ENCODE data around the gene SMIM13.

SMIM13 gene

DNA sequence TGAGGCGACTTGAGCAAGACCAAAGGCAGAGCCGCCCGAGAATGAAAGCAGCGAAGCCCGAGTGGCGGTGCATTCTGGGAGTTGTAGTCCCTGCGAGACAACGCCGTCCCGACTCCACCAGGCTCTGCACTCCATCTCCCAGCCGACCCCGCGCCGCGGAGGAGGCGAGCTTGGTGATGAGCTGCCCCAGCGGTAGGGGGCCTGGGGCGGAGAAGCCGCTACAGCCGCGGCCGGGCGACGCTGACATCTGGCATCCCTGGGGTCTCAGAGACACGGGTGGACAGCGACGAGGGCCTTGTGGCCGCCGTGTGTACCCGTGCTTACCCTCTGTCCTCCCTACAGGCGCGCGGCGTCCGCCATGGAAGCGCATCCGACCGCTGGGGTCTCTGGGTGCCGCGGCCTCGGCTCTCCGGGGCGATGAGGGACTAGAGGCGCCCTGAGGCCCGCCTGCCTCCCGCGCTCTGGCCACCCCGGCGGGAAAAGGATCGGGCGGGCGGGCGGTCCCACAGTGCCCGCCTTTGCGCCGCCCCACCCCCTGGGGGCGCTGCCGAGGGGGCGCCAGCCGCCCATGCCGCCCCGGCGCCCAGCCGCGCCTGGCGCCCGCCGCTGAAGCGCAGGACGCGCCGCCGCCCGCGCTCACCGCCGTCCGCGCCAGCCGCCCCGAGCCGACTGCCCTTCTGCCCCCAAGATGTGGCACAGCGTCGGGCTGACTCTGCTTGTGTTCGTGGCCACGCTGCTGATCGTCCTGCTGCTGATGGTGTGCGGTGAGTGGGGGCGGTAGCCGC lies at the start of gene SMIM13:
Gene SMIM13 (plus strand): TSS at position 209 of the 785 bp plus-strand sequence. CDS start 480 bp downstream, at position 689.
- DNase-seq, result peak; percentile 89

DNA sequence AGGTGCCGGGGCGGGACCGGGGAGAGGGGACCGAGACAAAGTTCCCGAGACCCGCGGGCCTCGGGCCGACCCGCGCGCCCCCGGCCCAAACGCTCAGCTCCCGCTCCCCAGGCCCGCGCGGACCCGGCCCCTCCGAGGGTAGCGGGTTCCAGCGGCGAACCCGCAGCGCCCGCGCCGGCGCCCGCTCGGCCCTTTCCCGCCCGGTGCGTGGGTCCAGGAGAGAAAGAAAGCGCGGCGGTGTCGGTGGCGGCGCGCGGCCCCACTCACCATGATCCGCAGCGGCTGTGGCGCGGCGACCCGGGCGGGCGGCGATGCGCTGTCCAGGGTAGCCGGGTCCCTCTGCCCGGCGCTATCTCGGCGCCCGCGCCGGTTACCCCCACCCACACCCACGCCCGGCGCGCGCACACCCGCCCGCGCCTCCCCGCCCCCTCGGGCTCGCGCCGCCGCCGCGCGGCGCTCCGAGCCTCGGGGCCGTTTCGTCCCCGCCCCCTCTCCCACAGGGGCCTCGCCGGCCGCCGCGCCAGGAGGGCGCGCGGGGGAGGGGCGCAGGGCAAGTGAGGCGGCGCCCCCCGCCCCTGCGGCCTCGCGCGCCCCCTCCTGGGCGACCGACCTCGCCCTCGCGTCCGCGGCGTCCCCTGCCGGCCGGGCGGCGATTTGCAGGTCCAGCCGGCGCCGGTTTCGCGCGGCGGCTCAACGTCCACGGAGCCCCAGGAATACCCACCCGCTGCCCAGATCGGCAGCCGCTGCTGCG lies 49.5 kb upstream of the SMIM13 start, which contains the start of gene ELOVL2:
Gene ELOVL2 (minus strand): TSS at position 345 of the 751 bp plus-strand sequence. CDS start 75 bp downstream, at position 270.
- DNase-seq, result no peak

DNA sequence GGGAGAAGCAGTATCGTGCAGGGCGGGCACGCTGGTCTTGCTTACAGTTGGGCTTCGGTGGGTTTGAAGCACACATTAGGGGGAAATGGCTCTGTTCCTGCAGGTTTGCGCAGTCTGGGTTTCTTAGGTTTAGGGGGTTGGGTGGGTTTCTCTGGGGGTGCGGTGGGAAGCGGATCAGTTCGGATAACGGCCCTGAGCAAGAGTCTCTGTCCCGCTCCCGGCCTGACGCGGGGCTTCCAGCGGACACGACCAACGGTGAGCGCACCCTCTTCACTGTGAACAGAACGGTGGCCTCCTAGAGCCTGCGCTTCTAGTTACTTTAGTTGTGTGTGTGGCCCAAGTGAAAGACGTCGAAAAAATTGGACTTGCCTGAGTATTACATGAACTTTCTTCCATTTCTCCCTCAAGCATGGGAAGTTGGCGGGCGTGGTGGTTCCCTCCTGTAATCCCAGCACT lies 48.9 kb upstream of the SMIM13 start:
- no peak for DNase-seq

DNA sequence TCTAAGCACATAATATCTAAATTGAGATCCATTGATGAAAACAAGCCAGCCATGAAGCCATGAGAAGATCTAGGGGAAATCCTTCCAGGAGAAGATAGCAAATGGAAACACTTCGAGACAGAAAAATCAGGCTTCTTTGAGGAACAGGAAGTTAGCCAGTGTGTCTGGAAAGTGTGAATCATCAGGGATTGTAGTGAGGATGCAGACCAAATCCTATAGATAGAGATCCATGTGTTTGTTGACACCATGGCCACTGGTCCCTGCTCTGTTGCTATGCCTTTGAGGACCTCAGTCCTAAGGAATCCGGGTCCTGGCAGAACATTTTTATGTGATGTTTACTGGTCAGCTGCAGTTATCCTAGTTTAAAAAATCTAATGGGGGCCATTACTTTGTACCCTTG lies 42.9 kb upstream of the SMIM13 start:
- no peak for DNase-seq

DNA sequence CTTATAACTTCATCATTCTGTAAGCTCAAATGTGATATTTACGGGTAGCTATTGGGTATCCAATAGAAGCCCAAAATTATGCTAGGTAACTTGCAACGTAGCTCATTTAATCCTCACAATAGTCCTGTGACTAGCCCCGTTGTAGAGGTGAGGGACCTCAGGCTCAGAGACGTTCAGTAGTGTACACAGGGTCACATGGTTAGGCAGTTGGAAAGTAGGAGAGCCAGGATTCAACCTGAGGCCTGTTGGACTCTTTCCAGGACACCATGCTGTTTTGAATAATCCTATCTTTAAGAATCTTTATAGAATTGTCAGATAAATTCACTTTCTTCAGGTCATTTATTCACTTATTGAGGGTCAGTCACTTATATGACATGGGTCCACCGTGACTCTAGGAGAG lies 40.3 kb upstream of the SMIM13 start:
- DNase-seq, result no peak

DNA sequence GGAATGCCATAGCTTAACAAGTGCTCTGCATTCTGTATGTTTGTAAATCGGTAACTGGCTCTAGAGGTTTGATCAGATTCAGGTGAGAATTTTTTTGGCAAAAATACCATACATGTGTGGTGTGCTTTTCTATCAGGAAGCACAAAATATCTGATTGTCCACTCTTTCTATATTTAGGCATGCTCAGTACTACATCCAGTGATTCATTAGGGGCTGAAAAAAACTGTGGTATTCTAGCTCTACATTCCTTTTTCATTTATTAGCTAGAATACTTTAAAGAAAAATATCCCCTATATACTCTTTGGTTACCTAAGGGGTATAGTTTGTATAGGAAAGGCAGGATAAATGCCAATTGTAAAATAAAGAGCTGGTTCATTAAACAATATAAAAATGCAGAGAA lies 38.9 kb upstream of the SMIM13 start:
- DNase-seq, result no peak

DNA sequence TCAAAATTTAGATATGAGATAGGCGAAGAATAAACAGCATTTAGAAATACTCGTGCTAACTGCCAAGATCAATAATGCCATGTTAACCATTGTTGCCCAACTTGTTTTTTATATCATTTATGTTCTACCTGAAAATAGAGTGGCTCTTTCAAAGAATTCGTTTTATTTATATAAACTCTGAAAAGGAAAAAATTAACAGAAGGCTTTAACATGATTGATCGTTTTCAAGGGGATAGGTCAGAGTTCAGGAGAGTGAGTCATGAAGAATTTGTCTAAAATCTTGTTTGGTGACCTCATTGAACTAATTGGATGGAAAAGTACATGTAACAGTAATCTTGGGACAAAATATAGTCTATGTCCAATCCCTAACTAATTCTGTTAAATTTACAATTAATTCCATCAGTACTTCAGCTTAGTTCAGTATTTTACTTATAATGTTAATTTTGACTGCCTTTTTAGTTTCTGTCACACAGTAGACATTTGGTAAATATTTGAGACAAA lies 38.5 kb upstream of the SMIM13 start:
- no peak for DNase-seq

DNA sequence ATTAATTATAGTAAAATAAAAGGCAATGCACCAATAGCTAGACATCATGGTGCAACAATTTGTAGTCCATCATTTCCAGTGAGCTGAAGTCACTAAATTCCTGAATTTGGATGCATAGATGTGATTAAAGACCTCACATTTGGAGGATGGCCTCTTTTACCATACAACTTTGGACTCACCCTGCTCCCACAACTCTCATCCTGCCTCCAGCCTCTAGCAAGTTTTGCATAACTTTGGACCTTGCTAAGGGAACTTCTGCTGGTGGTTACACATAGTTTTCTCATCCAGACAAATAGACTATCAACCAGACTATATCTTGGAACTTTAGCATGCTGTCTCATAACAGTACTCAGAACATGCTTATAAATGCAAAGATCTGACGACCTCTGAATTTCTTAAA lies 36.8 kb upstream of the SMIM13 start:
- no peak for DNase-seq

DNA sequence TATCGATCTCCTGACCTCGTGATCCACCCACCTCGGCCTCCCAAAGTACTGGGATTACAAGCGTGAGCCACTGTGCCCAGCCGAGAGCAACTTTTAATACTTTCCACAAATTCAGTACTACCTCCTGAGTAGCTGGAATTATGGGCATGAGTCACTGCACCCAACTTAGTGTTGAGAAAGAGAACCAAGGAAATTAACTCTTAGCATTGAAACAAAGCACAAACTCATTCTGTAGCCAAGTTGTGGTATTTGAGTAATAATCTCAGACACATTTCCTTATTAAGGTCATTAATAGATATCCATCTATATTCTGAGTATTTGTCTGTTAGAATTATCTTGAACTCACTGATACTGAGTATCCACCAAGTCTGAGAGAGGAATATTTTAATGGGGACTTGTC lies 35.2 kb upstream of the SMIM13 start:
- DNase-seq, result no peak

DNA sequence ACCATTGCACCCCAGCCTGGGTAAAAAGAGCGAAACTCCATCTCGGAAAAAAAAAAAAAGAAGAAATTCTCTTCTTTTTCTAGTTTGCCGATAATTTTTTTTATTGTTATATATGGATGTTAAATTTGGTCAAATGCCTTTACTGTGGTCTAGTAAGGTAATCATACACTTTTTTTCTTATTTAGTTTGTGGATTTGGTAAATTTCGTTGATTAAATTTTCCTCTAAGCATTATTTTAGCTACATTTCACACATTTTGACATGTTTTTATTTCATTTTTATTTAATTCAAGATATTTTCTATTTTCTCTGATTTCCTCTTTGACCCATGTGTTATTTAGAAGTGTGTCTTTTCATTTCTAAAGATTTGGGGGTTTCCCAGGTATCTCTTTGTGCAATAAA lies 31.6 kb upstream of the SMIM13 start:
- DNase-seq, result no peak

DNA sequence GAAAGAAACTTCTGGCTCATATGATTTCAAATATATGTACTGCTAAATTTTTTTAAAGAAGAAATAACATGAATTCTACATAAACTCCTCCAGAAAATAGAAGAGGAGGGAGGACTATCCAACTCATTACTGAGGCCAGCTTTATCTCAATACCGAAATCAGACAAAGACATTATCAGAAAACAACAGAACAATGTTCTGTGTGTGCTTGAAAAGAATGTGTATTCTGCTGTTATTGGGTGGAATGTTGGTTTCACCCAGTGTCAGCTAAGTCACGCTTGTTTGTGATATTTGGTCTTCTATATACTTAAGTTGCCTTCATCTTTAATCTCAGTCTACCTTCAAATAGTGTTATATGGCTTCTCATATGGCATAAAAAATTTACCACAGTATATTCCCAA lies 30.9 kb upstream of the SMIM13 start:
- no peak for DNase-seq

DNA sequence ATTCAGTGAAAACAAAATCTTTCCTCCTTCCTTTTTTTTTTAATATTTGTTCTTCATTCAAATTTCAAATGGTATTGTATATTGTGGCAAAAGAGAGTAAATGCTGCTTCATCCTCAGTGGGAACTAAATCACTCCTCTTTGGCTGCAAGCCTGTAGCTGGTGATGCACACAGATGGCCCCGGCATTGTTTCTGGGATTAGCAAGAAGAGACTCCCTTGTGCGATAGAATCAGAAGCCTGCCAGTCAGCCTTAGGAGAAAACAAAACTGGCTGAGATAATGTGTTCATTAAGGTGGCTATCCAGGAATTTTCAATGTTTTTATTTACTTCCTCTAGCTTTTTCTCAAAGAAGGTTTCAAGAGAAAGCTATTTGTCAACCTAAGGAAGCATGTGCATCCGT lies 28.8 kb upstream of the SMIM13 start:
- DNase-seq, result no peak

DNA sequence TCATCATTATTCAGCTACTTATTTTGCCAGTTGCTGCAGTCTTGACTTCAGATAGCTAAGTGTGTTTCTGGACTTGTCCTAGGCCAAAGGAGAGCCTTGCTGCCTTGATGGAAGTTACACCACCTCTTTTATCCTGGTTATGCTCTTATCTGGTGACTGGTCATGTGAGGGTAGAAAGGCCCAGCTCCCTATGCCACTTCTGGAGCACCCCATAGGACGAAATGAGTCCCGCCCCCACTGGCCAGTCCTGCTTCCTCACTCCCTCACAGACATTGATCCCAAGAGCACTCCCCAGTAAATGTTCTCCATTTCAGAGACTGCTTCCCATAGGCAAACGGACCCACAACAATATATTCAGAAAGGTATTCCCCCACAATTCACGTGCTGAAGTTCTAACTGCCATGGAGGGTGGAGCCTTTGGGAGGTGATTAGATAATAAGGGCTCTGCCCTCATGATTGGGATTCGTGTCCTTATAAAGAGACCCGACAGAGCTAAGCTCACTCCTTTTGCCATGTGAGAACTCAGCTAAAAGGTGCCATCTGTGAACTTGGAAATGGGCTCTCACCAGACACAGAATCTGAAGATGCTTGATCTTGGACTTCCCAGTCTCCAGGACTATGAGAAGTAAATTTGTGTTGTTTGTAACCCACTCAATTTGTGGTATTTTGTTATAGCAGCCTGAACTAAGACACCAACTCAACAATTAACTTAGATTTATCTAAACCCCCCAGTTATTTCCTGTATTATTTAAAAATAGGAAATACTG lies 28.0 kb upstream of the SMIM13 start:
- DNase-seq, result no peak

DNA sequence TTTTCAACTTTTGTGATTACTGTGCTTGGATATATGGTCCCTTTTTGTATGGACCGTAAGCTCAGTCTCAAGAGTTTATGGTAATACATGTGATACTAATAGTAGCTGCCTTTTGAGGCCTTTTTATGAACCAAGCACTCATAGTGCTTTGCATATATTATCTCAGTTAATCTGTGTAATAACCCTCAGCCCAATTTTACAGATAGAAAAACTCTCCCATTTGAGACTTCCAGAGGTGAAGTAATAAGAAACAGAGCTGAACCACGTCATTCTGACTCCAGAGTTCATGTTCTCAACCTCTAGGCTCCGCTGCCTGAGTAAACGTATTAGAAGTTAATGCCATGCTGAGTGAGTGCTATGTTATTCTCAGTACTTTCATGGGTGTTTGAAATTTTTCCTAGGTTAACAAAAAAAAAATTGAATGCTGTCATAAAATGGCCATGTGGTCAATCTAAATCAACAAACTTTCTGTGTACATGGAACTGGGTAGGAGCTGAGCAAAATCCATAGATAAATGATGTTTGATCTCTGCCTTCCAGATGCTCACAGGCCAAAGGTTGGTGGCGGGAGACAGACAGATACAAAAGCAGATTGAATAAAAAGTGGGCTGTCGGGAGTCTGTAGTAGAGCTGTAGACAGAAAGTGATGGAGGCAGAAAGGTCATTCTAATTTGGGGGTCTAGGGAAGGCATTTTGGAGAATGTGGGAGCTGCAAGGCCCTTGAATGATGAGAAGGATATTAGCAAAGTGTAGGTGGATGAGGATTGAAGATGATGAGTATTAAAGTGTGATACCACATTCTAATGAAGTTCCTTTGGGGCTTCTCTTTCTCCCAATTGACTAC lies 26.9 kb upstream of the SMIM13 start:
- DNase-seq, result no peak

DNA sequence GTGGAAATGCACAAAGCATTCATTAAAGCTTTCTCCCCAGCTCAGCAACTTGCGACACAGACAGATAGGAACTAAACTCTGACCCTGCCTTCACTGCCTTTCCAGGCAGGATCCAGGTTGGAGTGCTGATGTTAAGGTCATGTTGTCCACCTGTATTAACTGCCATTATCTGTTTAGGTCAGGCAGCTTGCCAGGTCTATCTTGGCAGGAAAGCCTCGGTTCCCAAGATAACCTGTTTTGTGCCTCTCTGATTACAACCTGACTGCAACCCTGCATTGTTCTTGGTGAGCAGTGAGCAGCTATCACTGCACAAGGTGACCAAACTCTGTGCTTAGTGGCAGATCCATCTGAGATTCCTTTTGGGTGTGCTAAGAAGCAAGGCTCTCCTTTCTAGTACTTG lies 26.3 kb upstream of the SMIM13 start:
- no peak for DNase-seq

DNA sequence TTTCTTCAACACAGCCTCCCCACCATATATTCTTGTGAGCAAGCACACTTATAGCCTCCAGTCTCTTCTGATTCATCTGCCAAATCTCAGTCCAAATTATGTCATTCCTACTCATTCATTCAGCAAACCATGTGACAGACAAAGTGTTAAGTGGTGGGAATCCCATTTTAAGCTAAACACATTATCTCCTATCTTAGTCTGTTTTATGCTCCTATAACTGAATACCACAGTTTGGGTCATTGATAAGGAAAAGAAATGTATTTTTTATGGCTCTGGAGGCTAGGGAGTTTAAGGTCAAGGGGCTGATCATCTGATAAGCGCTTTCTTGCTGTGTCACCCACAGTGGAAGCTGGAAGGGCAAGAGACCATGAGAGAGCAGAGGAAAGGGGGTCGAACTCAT lies 23.9 kb upstream of the SMIM13 start:
- DNase-seq, result no peak

DNA sequence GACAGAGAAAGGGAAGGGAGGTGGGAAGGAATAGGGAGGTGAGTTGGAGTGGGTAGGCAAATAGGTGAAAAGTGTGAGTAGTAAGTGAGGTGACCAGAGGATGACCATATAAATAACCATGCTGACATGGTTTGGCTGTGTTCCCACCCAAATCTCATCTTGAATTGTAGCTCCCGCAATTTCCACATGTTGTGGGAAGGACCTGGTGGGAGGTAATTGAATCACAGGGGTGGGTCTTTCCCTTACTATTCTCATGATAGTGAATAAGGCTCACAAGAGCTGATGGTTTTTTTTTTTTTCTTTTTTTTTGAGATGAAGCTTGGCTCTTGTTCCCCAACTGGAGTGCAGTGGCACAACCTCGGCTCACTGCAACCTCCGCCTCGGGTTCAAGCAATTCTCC lies 21.5 kb upstream of the SMIM13 start:
- DNase-seq, result no peak

DNA sequence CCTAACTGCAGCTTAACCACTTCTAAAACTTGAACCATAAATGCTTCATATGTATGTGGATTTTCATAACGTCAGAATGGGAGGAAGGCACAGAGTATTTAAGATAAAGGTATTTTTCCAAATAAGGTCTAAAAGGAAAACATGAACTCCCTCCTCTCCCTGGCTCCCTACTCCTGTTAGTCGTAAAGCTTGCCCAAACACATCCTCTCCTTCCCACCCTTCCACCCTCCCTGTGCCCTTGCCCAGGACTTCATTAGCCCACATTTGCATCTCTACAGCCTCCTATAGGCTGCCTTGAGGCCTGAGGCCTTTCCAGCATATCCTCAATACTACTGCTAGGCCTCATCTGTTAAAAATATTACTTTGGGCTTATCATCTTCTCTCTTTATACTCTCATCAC lies 17.1 kb upstream of the SMIM13 start:
- DNase-seq, result no peak

DNA sequence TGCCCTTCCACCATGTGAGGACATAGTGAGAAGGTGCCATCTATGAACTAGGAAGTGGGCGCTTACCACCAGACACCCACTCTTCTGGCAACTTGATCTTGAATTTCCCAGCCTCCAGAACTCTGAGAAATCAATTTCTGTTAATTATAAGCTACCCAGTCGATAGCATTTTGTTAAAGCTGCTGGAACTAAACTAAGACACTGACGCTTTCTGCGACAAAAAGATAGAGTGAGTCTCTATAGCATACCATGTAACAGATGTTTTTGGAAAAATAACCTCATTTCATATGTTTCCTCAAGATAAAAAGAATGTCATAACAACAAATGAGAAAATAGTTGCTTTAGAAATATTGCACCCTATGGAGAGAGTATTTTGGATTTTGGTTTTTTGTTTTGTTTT lies 15.4 kb upstream of the SMIM13 start:
- DNase-seq, result no peak

DNA sequence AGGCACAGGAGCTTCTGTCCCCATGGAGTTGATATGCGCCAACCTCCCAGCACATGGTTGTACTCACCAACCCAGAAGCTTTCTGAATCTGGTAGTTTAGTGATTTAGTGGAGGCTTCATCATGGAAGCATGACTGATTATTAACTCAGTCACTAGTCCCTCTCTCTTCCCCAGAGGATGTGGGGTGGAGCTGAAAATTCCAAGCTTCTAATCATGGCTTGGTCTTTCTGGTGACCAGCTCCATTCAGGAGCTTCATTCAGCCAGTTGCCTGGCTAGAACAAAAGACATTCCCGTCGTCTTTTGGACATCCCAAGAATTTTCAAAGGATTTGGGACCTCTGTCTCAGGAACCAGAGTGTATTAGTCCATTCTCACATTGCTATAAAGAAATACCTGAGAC lies 13.3 kb upstream of the SMIM13 start:
- no peak for DNase-seq

DNA sequence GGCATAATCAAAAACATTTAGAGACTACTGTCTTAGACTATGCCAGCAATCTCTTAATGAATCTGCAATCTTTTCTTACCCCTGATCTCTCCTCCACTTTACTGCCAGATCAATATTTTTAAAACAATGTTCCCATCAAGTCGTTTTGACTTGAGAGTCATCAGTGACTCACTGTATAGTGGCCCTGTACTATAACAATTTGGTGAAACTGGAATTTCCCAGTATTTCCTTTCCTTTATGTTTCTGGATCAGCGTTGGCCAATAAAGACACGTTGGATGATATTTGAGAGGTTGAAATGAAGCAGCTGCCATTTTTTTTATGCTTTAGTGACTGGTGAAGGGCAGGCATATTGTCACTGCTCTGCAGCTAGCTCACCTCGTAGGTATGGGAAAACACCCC lies 10.1 kb upstream of the SMIM13 start:
- DNase-seq, result no peak

DNA sequence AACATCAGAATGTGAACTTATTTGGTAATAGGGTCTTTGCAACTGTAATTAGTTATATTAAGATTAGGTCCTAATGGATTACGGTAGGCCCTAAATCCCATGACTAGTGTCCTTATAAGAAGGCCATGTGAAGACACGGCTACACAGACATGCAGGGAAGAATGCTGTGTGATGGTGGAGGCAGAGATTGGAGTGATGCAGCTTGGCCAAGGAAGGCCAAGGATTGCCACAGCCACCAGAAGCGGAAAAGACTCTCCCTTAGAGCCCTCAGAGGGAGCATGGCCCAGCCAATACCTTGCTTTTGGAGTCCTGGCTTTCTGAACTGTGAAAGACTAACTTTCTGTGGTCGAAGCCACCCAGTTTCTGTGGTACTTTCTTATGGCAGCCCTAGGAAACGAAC lies 9.7 kb upstream of the SMIM13 start:
- DNase-seq, result no peak

Data from NCI-H2081 treated with DMSO at 0.1 percent for 48 hours (cell line).